Trophoblast cell (in vitro differentiated cells and primary cell): ENCODE results near the gene EDNRB.
A peak's percentile ranks its signal among the peaks of the same experiment; 100 is the strongest.

Experiments
- DNase-seq, 2 donors: peaks; one replicate each; pipeline ENCODE4 v3.0.0-alpha.2; 2016
- H2AFZ ChIP-seq: 2 replicates; pipeline ENCODE4 v1.6.1; 2013; ENCODE audit warnings: low read length, moderate library complexity, mild to moderate bottlenecking; ENCODE audit not compliant: insufficient read depth, poor library complexity
- H2AK5ac ChIP-seq: 2 replicates; pipeline ENCODE4 v1.6.1; 2013; ENCODE audit warnings: mild to moderate bottlenecking, low read length
- H2BK120ac ChIP-seq: 2 replicates; pipeline ENCODE4 v1.6.1; 2013; ENCODE audit warnings: low read length, mild to moderate bottlenecking, moderate library complexity; ENCODE audit not compliant: insufficient read depth, poor library complexity
- H2BK12ac ChIP-seq: 2 replicates; pipeline ENCODE4 v1.6.1; 2013; ENCODE audit warnings: mild to moderate bottlenecking, low read length, moderate library complexity
- H2BK5ac ChIP-seq: 2 replicates; pipeline ENCODE4 v1.6.1; 2013; ENCODE audit warnings: low read length, low read depth, moderate library complexity, mild to moderate bottlenecking; ENCODE audit not compliant: poor library complexity
- H3K14ac ChIP-seq: 2 replicates; pipeline ENCODE4 v1.6.1; 2013; ENCODE audit warnings: mild to moderate bottlenecking, low read length
- H3K18ac ChIP-seq: 2 replicates; pipeline ENCODE4 v1.6.1; 2013; ENCODE audit warnings: mild to moderate bottlenecking, low read length
- H3K23ac ChIP-seq: 2 replicates; pipeline ENCODE4 v1.6.1; 2013; ENCODE audit warnings: low read length
- H3K27ac ChIP-seq: 2 replicates; pipeline ENCODE4 v1.5.1; 2013; ENCODE audit warnings: low read depth, mild to moderate bottlenecking, inconsistent platforms, low read length, moderate library complexity
- H3K27me3 ChIP-seq: 2 replicates; pipeline ENCODE4 v1.6.1; 2013; ENCODE audit warnings: inconsistent platforms, mild to moderate bottlenecking, low read length, moderate library complexity; ENCODE audit not compliant: insufficient read depth
- H3K36me3 ChIP-seq, 2 experiments: 1 replicate in 1 of 2; 2 replicates in 1 of 2; pipeline ENCODE4 v1.6.1; 2013; ENCODE audit warnings: low read length in 2 of 2, mild to moderate bottlenecking in 2 of 2, moderate library complexity in 1 of 2; ENCODE audit not compliant: insufficient read depth in 2 of 2, control insufficient read depth in 1 of 2
- H3K4ac ChIP-seq: 2 replicates; pipeline ENCODE4 v1.6.1; 2013; ENCODE audit warnings: low read depth, mild to moderate bottlenecking, low read length, moderate library complexity
- H3K4me1 ChIP-seq, 2 experiments: 1 replicate in 1 of 2; 2 replicates in 1 of 2; pipeline ENCODE4 v1.6.1; 2013; ENCODE audit warnings: low read length in 2 of 2, mild to moderate bottlenecking in 2 of 2, moderate library complexity in 1 of 2; ENCODE audit not compliant: insufficient read depth in 2 of 2, control insufficient read depth in 1 of 2
- H3K4me2 ChIP-seq: 2 replicates; pipeline ENCODE4 v1.6.1; 2013; ENCODE audit warnings: inconsistent platforms, mild to moderate bottlenecking, low read length, moderate library complexity
- H3K4me3 ChIP-seq: 2 replicates; pipeline ENCODE4 v1.5.1; 2013; ENCODE audit warnings: mild to moderate bottlenecking, low read depth, low read length, inconsistent platforms
- H3K79me1 ChIP-seq: one replicate; pipeline ENCODE4 v1.6.1; 2013; ENCODE audit warnings: low read length
- H3K79me2 ChIP-seq: 2 replicates; pipeline ENCODE4 v1.6.1; 2013; ENCODE audit warnings: low read length, mild to moderate bottlenecking; ENCODE audit not compliant: control insufficient read depth, insufficient read depth, poor library complexity
- H3K9ac ChIP-seq: 2 replicates; pipeline ENCODE4 v1.6.1; 2013; ENCODE audit warnings: mild to moderate bottlenecking, low read length
- H3K9me3 ChIP-seq: 2 replicates; pipeline ENCODE4 v1.6.1; 2013; ENCODE audit warnings: low read depth, mild to moderate bottlenecking, control low read depth, inconsistent platforms, low read length; ENCODE audit not compliant: insufficient read depth
- H4K12ac ChIP-seq: 2 replicates; pipeline ENCODE4 v1.6.1; 2013; ENCODE audit warnings: low read depth, mild to moderate bottlenecking, low read length, moderate library complexity
- H4K8ac ChIP-seq: 2 replicates; pipeline ENCODE4 v1.6.1; 2013; ENCODE audit warnings: low read depth, mild to moderate bottlenecking, low read length, moderate library complexity
- H4K91ac ChIP-seq: one replicate; pipeline ENCODE4 v1.6.1; 2013; ENCODE audit warnings: low read depth, mild to moderate bottlenecking, low read length, moderate library complexity
- WGBS: extraction: QIAGEN DNeasy Blood & Tissue Kit; methylation state at CpG from one replicate; pipeline ENCODE4 v1.1.7; 2013; ENCODE audit warnings: missing lambda C conversion rate; ENCODE audit not compliant: insufficient read length, insufficient coverage; ENCODE audit errors: extremely low coverage; 5-methylcytosine and 5-hydroxymethylcytosine counted together

Gene EDNRB

DNA sequence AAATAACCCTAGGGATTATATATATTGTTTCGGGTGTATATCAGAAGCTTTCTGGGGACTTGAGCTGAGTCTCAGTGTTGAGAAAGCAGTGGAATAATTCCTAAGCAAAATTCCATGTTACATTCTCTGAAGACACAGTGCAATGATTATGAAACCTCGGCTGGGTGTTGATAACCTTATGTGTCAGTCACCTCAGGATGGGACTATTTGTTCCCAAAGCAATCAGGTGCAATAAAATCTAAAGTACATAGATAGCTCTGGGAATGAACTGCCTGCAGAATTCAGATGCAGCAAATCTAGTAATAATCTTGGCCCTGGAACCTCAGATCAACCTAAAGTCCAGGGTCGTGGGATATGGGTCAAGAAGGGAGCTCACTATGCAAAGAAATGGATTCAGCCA is 53.0 kb downstream of the EDNRB start:
- no peak overlapping the region for H3K27ac ChIP-seq
- no peak overlapping the region for H3K18ac ChIP-seq
- H3K4ac ChIP-seq = no peak overlapping the region
- no peak for DNase-seq
- no peaks in the 10 kb centered on the region for H3K9me3 ChIP-seq
- no peak overlapping the region for H3K23ac ChIP-seq
- no peak overlapping the region for H2AFZ ChIP-seq
- H3K36me3 ChIP-seq = no peaks in the 10 kb centered on the region
- H3K14ac ChIP-seq = no peak overlapping the region
- H3K4me1 ChIP-seq = no peaks in the 10 kb centered on the region
- H3K79me1 ChIP-seq = peaks cover 2% of the 10 kb centered on the region
- H2BK5ac ChIP-seq = no peak overlapping the region
- no peak overlapping the region for H4K12ac ChIP-seq
- WGBS = no CpG with 5 or more reads among the region's 3 CpGs
- H2BK12ac ChIP-seq = no peak overlapping the region
- H3K9ac ChIP-seq = no peak overlapping the region
- no peak overlapping the region for H4K8ac ChIP-seq
- no peak overlapping the region for H2BK120ac ChIP-seq
- no peak overlapping the region for H3K4me2 ChIP-seq
- no peaks in the 10 kb centered on the region for H3K79me2 ChIP-seq
- no peaks in the 10 kb centered on the region for H3K27me3 ChIP-seq
- H3K4me3 ChIP-seq = no peak overlapping the region
- no peak overlapping the region for H4K91ac ChIP-seq
- no peak overlapping the region for H2AK5ac ChIP-seq

DNA sequence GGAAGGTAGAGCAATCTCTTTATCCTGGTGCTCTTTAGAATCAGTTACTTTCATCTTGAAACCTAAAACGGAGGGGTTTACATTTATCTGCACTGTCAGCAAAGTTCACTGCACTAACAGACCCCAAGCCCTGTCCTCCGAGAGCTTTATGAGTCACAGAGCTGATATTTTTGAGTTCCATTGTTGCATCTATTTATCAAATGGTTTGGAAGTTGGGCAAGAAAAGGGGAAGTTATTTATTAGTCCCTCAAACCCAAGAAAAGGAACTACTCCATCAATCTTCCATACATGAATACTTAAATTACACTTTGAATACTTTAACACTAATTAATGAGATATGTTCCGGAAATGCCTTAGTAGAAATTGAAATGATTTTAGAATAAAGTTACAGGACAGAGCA is 55.5 kb downstream of the EDNRB start:
- no peak overlapping the region for H3K4me2 ChIP-seq
- peaks cover 2% of the 10 kb centered on the region for H3K79me1 ChIP-seq
- no peak overlapping the region for H3K4me3 ChIP-seq
- H3K36me3 ChIP-seq = no peaks in the 10 kb centered on the region
- no peaks in the 10 kb centered on the region for H3K9me3 ChIP-seq
- no peak overlapping the region for H2BK120ac ChIP-seq
- H3K9ac ChIP-seq = no peak overlapping the region
- H4K91ac ChIP-seq = no peak overlapping the region
- no peaks in the 10 kb centered on the region for H3K4me1 ChIP-seq
- H3K23ac ChIP-seq = no peak overlapping the region
- no peak overlapping the region for H3K14ac ChIP-seq
- H3K27me3 ChIP-seq = no peaks in the 10 kb centered on the region
- no CpG with 5 or more reads among the region's 3 CpGs for WGBS
- H2AFZ ChIP-seq = no peak overlapping the region
- H2AK5ac ChIP-seq = no peak overlapping the region
- no peak overlapping the region for H3K4ac ChIP-seq
- H4K8ac ChIP-seq = no peak overlapping the region
- H4K12ac ChIP-seq = no peak overlapping the region
- no peak overlapping the region for H2BK5ac ChIP-seq
- H3K27ac ChIP-seq = no peak overlapping the region
- no peak overlapping the region for H2BK12ac ChIP-seq
- H3K79me2 ChIP-seq = no peaks in the 10 kb centered on the region
- no peak for DNase-seq
- H3K18ac ChIP-seq = no peak overlapping the region

DNA sequence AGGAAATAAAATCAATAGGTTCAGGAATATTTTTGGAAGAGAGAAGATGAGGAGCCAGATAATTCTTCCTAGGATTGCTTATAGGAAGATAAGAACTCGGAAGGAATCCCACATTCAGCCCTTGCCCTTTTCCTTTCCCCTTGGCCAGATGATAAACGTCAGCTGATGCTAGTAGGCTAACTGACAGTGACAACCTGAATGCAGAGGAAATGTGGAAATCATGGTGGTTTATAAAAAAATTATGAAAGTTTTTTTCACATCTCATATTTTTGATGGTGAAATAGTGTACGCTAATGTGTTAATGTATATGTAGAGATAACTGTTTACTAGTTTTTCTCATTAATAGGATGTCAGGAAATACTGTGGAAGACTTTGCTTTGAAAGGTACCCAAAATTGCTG is 56.9 kb downstream of the EDNRB start:
- DNase-seq = no peak
- Histone ChIP-seq H3K4me1 (no peaks in the 10 kb centered on the region), H3K36me3 (no peaks in the 10 kb centered on the region), H3K4ac (no peak overlapping the region), H2BK120ac (no peak overlapping the region), H3K18ac (no peak overlapping the region), H4K8ac (no peak overlapping the region), H2AFZ (no peak overlapping the region), H3K9me3 (no peaks in the 10 kb centered on the region), H2AK5ac (no peak overlapping the region), H4K91ac (no peak overlapping the region), H3K79me1 (peaks cover 2% of the 10 kb centered on the region), H3K23ac (no peak overlapping the region), H3K4me3 (no peak overlapping the region), H3K79me2 (no peaks in the 10 kb centered on the region), H3K27ac (no peak overlapping the region), H4K12ac (no peak overlapping the region), H3K9ac (no peak overlapping the region), H3K4me2 (no peak overlapping the region), H3K27me3 (no peaks in the 10 kb centered on the region), H2BK5ac (no peak overlapping the region), H2BK12ac (no peak overlapping the region), H3K14ac (no peak overlapping the region)
- WGBS = no CpG with 5 or more reads among the region's 3 CpGs

DNA sequence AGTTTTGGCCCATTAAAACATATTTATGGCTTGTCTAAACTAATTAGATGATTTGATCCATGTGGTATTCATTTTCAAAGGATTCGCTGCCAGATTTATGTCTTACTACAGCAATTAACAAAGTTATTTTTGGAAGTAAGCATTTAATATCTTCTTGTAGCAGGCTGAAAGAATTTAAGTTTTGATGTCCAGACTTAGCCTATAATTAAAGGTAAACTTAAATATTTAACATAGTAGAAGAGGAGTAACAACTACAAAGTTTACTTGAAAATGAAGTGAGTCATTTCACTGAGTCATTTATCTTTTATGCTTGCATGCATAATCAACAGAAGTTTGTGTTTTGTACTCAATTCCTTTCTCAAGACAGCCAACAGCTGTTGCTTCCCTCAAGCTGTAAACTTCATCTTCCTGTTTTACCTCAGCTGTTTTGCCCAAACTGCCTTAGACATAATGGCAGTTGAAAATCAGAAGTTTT is 58.1 kb downstream of the EDNRB start:
- H3K4me2 ChIP-seq = no peak overlapping the region
- H4K91ac ChIP-seq = no peak overlapping the region
- no CpG with 5 or more reads among the region's 1 CpG for WGBS
- H3K27me3 ChIP-seq = no peaks in the 10 kb centered on the region
- H3K9me3 ChIP-seq = no peaks in the 10 kb centered on the region
- no peaks in the 10 kb centered on the region for H3K36me3 ChIP-seq
- H3K4ac ChIP-seq = no peak overlapping the region
- no peak overlapping the region for H2AK5ac ChIP-seq
- H3K4me3 ChIP-seq = no peak overlapping the region
- H2BK120ac ChIP-seq = no peak overlapping the region
- H3K23ac ChIP-seq = no peak overlapping the region
- H2BK12ac ChIP-seq = no peak overlapping the region
- H3K4me1 ChIP-seq = no peaks in the 10 kb centered on the region
- no peak overlapping the region for H4K8ac ChIP-seq
- no peak overlapping the region for H3K14ac ChIP-seq
- no peak overlapping the region for H3K18ac ChIP-seq
- H4K12ac ChIP-seq = no peak overlapping the region
- H3K79me1 ChIP-seq = peaks cover 2% of the 10 kb centered on the region
- peak in 1 of 2 donors; percentile 31 for DNase-seq
- no peak overlapping the region for H2AFZ ChIP-seq
- no peaks in the 10 kb centered on the region for H3K79me2 ChIP-seq
- H2BK5ac ChIP-seq = no peak overlapping the region
- no peak overlapping the region for H3K9ac ChIP-seq
- no peak overlapping the region for H3K27ac ChIP-seq
